ENCODE data around the gene RASL12. TPM values are rescaled to one million over a fixed set of nuclear protein-coding genes. Genes with fewer than 3 reads are reported as not detected.
A peak's percentile ranks its signal among the peaks of the same experiment; 100 is the strongest.

Gene RASL12
- polyA plus RNA-seq, 2 of the 4 experiments (the other 2 are of a cell fraction) = 0.08 to 0.34 TPM

- no peaks in the 10 kb centered on the region for H3K9me3 ChIP-seq
- DNase-seq (ENCODE audit: low read depth in 1 of 2, low spot score in 1 of 2) = peak; percentile 86 to 90
- peak; percentile 68 to 79 for ATAC-seq
- TF ChIP-seq POLR2AphosphoS2 (conservative IDR thresholded peaks at IDR 0.05; ENCODE audit: low read length) = no peak
- TF ChIP-seq RFX5 (IDR thresholded peaks at IDR 0.05) = peak; percentile 95
- peak; percentile 49; the same call in 1 of the 2 replicates for TF ChIP-seq E2F6 (IDR thresholded peaks at IDR 0.05; ENCODE audit: borderline replicate concordance, low read depth)
- peak; percentile 64; the same call in 1 of the 2 replicates for TF ChIP-seq MAX (IDR thresholded peaks at IDR 0.05)
- TF ChIP-seq USF2 (IDR thresholded peaks at IDR 0.05) = peak; percentile 89
- WGBS (ENCODE audit: missing lambda C conversion rate) = 66% methylated on average over 19 of the region's 19 CpGs
- H3K4me2 ChIP-seq = peak overlapping the region; percentile 61
- peak overlapping the region; percentile 31 for H3K4me3 ChIP-seq
- POLR2A ChIA-PET = no interaction called here
- FAIRE-seq = no peak
- CTCF ChIA-PET = interaction anchor here (0.6 to 33.7 kb wide), 4 partner anchors 10 to 849 kb away, joined by 3 to 1280 read pairs (median 52); partner anchors contain the start of genes KBTBD13 and RASL12
- H3K27ac ChIP-seq = no peak overlapping the region; a peak in 1 of 6 replicates
- peaks cover 33% of the 10 kb centered on the region for H3K4me1 ChIP-seq
Observed at GRCh38 chr15:65049418-65049840, 18.4 kb downstream of the RASL12 start.

- no peak for ATAC-seq
- ChIA-PET POLR2A (no interaction called here), CTCF (interaction anchor here (0.6 to 33.7 kb wide), 4 partner anchors 13 to 238 kb away, joined by 3 to 1280 read pairs (median 52); partner anchors contain the start of genes KBTBD13 and RASL12)
- no peaks in the 10 kb centered on the region for H3K9me3 ChIP-seq
- WGBS (ENCODE audit: missing lambda C conversion rate) = 78% methylated on average over 2 of the region's 2 CpGs
- H3K4me2 ChIP-seq = no peak overlapping the region
- FAIRE-seq = no peak
- H3K27ac ChIP-seq = no peak overlapping the region
- no peak overlapping the region for H3K4me3 ChIP-seq
- no peak for DNase-seq (ENCODE audit: low read depth in 1 of 2, low spot score in 1 of 2)
- H3K4me1 ChIP-seq = peaks cover 44% of the 10 kb centered on the region
- TF ChIP-seq HMGXB4 (CRISPR knock-in tag; IDR thresholded peaks at IDR 0.05; ENCODE audit: borderline replicate concordance) = no peak
- no peak for TF ChIP-seq REST (IDR thresholded peaks at IDR 0.05)
- no peak for TF ChIP-seq TP53 (CRISPR knock-in tag; IDR thresholded peaks at IDR 0.05)
- TF ChIP-seq PBX3 (IDR thresholded peaks at IDR 0.05) = no peak
Observed at GRCh38 chr15:65048241-65048640, 19.6 kb downstream of the RASL12 start.

- peaks cover 44% of the 10 kb centered on the region for H3K4me1 ChIP-seq
- H3K9me3 ChIP-seq = no peaks in the 10 kb centered on the region
- ATAC-seq = peak; percentile 77 to 80
- 13% methylated on average over 7 of the region's 7 CpGs for WGBS (ENCODE audit: missing lambda C conversion rate)
- peak within 1 kb of the TSS; percentile 83 for H3K4me2 ChIP-seq
- ChIA-PET CTCF (interaction anchor here (2.4 to 33.7 kb wide), 5 partner anchors 9 to 253 kb away, joined by 8 to 1280 read pairs (median 76); partner anchors contain the start of genes KBTBD13 and RASL12), POLR2A (interaction anchor here (0.6 kb wide), 1 partner anchor 242 kb away, joined by 3 read pairs; the partner anchor contains the start of gene PARP16)
- FAIRE-seq = no peak
- H3K4me3 ChIP-seq = peak within 1 kb of the TSS; percentile 20; the same call in 1 of the 3 replicates
- DNase-seq (ENCODE audit: low read depth in 1 of 2, low spot score in 1 of 2) = peak in 1 of 2 experiments; percentile 83
- peak within 1 kb of the TSS; percentile 78 to 82 for H3K27ac ChIP-seq
- TF ChIP-seq JUN (IDR thresholded peaks at IDR 0.05) (peak; percentile 29 to 49; a peak in 4 of 5 replicates), MAX (IDR thresholded peaks at IDR 0.05) (0 out of 2 replicates have a peak, but pooled peaks have one; percentile 23), ESRRA (IDR thresholded peaks at IDR 0.05; ENCODE audit: borderline replicate concordance, low read length) (peak; percentile 92), EHMT2 (IDR thresholded peaks at IDR 0.05; ENCODE audit: low read depth) (no peak), CEBPB (IDR thresholded peaks at IDR 0.05) (peak; percentile 66 to 71; a peak in 3 of 4 replicates), MYC (IDR thresholded peaks at IDR 0.05; ENCODE audit: borderline replicate concordance, low read length) (0 out of 2 replicates have a peak, but pooled peaks have one; percentile 51), SREBF2 (IDR thresholded peaks at IDR 0.05) (no peak), HEYL (CRISPR knock-in tag; IDR thresholded peaks at IDR 0.05) (no peak), RARB (CRISPR knock-in tag; IDR thresholded peaks at IDR 0.05) (peak; percentile 71; the same call in 1 of the 2 replicates)
Observed at GRCh38 chr15:65044724-65045481, 22.9 kb downstream of the RASL12 start, which contains the start of gene SLC51B. TSS of gene SLC51B (plus strand) at chr15:65045387. CDS start at chr15:65050005, 4,618 bp downstream.
